Urothelium cell line (cell line): ENCODE results near the gene ADAM10.

Experiments
- DNase-seq: peaks from one replicate; pipeline ENCODE4 v3.0.0; 2011; ENCODE audit warnings: low spot score, mixed read lengths
- FAIRE-seq: peaks from 2 replicates; lab custom pipeline; 2011; peaks lifted over from hg19 to GRCh38; lab: Jason Lieb, UNC

ADAM10 gene

DNA sequence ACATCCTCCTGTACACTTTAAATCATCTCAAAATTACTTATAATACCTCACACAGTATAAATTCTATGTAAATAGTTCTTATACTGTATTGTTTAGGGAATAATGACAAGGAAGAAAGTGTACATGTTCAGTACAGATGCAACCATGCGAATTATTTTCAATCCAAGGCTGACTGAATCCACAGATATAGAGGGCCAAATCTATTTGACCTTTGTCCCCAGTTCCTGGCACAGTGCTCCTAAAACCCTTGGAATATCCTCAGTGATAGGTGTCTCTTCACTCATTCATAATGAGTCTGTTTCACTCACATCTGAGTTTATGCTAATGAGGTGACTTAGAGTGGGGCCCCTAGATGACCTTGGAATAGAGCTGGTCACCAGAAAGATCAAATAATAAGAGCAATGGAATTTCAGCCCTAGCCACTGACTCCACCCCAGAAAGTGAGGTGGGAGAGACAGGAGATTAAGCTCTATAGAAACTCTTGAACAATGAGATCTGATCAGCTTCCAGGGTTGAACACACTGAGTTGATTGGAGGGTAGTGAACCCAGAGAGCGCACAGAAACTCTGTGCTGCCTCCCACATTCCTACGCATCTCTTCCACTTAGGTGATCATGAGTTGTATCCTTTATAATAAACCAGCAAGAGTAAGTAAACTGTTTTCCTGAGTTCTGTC is 65.3 kb downstream of the ADAM10 start:
- DNase-seq (no peak), FAIRE-seq (no peak)

DNA sequence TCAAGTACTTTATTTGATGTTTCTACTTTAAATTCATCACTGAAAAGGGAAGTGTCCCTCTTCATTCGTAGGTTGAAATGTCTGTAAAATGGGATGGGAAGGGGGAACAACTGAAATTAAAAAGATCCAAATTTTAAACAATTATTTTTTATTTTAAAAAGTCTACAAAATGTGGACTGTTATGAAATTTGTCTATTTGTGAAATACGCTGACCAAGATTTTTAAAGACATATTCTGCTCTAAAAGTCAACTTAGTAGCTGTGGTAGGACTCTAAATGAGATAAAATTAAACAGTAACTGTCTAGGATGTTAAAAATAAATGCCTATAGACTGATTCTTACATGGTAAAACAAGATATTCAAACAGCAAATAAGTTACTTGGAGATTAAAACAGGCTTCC is 67.3 kb downstream of the ADAM10 start:
- FAIRE-seq (no peak), DNase-seq (no peak)

DNA sequence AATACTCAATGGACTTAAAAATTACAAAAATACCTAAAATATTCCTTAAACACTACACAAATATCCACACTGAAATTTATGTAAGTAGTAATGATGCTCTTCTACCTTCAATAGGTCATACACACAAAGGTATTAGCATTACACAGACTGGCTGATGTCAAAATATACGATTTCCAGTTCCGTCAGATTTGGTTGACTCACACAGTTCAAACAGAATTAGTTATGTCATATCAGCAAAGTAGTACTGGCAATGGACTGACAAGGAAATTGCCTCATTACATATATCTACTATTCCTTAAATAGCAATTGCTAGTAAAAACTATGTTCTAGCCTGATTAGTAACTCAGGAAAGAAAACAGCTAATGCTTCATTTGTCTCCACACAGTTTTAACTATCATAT is 70.8 kb downstream of the ADAM10 start:
- FAIRE-seq, result no peak
- no peak for DNase-seq

DNA sequence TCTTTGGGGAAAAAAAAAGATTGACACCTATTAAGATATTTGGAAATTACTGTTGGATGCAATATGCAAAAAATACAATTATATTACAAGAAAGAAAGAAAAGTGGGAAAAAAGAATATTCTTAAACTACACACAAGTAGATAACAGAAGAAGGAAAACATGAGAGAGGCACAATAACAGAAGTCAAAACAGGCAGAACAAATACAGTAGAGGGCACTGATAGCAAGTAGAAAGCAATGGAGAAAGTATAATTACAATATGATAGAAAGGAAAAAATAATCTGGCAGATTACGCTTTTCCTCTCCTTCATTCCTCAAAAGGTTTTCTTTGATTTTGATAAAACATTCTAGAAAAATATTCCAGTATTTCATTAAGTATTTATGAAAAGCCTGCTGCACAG is 72.1 kb downstream of the ADAM10 start:
- FAIRE-seq, result no peak
- DNase-seq, result no peak

DNA sequence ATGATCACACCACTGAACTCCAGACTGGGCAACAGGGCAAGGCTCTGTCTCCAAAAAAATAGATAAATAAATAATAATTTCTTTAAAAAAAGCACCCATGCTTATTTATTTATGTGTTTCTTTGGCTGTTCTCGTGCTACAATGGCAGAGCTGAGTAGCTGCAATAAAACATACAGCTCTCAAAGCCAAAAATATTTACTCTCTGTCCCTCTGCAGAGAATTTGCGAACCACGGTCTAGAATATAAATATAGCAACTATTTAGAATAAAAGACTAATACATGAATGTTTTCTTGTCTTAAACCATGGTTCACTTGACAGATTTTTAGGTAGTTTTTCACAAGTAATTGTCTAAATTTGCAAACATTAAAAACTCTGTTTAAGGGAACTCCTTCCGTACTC is 72.7 kb downstream of the ADAM10 start:
- DNase-seq, result no peak
- no peak for FAIRE-seq

DNA sequence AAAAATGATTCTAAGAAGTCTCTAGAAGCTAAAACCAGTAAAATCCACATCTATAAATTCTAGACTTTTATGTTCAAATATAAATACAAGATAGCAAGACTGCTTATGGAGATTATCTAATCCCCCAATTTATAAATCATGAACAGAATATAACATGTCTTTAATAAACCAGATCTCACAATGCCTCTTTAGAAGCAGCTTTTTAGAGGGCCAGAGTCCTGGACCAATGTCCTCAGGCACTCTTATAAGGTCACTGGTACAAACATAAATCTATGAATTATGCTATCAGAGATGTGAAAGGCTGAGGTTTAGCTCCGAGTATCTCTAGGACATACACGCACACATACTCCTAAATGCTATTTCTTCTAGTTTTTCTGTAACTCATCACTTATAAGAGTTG is 78.3 kb downstream of the ADAM10 start:
- DNase-seq (no peak), FAIRE-seq (no peak)

DNA sequence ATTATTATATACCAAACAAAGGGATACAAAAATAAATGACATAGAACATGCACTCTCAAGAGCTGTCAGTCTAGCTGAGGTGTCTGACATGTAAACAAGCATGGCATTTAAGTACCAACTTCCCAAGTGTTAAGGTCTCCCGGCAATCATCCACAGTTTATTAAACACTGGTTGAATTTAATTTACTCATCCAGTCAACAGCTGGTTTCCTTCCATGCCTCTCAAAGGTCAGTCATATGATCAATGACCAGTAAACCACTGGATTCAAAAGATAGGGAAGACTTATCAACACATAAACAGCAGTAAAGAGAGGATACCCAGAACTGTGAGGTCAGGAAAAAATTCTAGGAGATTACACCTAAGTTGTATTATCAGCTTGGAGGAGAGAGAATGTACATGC is 80.4 kb downstream of the ADAM10 start:
- DNase-seq (no peak), FAIRE-seq (no peak)

DNA sequence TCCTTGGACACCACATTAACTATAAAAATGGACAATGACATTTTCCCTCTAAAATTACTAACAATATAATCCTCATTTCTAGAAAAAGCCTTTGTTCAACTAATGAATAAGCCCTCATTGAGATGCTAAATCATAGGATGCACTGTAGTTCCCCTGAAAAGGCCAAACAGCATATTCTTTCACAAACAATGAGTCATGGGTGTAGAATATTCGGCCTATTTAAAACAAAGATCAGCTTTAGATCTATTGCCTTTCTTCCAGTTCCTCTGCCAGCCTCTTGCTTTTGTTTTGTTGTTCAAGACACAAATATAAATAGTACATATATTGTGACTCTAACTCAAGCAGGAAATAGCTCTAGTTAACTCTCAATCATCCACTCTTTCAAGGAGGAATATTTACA is 82.5 kb downstream of the ADAM10 start:
- FAIRE-seq (no peak), DNase-seq (no peak)

DNA sequence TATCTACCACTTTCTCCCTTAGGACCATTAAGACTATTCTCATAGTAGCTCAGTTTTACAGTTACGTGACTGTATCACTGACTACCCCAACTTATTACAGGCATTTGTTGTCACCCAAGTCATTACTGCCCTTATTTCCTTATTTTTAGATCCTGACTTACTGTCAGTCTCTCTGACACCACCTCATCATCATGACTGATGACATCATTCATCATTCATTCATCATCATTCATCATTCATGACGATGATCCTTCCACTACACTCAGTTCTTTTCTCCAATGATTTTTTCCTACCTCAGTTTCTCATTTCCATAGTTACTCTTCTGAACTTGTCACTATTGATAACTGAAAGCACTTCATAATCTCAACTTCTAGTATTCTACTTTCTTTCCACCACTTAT is 83.8 kb downstream of the ADAM10 start:
- peak; percentile 17 for FAIRE-seq

DNA sequence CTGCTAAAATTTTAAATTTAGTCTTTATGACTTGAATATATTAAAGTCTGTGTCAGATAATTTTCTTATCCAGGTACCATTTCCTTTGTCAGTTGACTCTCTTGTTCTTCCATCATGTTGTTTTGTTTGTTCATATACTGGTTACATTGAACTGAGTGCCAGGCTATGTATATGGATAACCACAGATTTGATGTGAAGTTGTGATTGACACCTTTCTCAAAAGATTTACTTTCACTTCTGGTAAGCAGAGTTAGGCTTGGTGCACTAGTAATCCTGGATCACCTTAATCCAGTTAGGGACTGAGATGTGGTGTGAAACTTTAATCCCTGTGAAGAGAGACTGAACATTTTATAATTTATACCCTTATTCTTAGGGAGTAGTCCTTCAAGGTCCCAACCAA is 99.4 kb downstream of the ADAM10 start:
- no peak for FAIRE-seq
- DNase-seq, result no peak

More for the DNA sequence above, 83.8 kb downstream of the ADAM10 start:
- DNase-seq, result no peak

DNA sequence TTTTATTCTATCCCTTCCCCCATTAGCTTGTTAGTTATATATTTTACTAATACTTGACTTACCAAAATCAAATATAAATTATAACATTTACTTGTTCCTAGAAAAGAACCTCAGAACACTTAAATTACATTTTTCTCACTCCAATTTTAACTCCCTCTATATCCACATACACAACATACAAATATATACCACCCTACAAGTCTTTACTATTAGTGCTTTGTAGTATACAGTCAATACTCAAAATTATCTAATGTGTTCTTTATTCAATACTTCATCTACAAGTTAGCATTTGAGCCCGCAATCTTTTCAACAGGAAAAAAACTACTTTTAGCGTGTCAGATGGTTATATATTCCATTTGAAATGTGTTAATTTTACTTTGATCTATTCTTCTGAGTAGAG is 100.3 kb downstream of the ADAM10 start:
- FAIRE-seq, result no peak
- no peak for DNase-seq

DNA sequence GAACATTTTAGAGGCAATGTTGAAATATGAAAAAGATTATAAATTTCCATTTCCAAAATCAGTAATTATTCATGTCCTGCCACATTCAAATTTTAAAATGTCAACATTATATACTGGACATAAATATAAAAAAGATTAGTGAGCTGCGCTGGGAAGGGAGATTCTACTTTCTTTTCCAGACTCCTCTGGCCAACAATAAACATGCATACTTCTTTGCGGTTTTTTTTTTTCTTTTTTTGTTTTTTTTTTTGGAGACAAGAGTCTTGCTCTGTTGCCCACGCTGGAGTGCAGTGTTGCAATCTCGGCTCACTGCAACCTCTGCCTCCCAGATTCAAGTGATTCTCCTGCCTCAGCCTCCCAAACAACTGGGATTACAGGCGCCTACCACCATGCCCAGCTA is 105.5 kb downstream of the ADAM10 start:
- FAIRE-seq (no peak), DNase-seq (no peak)

DNA sequence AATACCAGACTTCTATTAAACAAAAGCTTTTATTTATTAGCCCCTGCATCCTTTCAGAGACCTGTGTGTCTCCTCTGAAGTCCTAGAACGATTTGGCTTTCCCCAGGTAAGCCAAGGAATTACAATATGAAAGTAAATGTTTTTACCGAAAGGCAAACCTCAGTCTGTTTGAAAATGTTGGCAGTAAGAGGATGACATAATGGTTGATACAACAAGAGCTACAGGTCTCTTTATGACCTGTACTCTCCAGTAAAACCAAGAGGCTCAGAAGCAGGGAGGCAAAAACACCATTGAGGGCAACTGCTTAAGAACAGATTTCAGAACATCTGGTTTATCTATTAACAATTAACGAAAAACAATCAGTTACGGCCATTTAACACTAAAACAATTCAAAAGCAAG is 107.8 kb downstream of the ADAM10 start:
- FAIRE-seq (no peak), DNase-seq (no peak)

DNA sequence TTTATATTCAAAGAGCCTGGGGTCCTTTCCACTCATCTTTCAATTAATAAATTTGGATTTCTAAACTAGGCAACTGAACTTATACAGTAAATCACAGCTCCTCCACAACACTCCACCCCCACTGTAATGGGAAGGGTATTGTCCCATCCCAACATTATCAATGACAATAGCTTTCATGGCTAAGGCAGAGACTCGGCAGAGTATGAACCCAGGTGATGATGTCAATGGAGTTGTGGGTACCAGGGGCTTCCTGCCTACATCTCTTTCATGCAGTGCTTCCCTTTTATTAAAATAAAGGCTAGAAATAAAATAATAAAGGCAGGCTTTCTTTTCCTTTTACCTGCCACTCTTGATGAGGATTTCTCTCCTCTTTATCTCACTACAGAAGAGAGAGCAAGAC is 109.5 kb downstream of the ADAM10 start:
- DNase-seq, result no peak

DNA sequence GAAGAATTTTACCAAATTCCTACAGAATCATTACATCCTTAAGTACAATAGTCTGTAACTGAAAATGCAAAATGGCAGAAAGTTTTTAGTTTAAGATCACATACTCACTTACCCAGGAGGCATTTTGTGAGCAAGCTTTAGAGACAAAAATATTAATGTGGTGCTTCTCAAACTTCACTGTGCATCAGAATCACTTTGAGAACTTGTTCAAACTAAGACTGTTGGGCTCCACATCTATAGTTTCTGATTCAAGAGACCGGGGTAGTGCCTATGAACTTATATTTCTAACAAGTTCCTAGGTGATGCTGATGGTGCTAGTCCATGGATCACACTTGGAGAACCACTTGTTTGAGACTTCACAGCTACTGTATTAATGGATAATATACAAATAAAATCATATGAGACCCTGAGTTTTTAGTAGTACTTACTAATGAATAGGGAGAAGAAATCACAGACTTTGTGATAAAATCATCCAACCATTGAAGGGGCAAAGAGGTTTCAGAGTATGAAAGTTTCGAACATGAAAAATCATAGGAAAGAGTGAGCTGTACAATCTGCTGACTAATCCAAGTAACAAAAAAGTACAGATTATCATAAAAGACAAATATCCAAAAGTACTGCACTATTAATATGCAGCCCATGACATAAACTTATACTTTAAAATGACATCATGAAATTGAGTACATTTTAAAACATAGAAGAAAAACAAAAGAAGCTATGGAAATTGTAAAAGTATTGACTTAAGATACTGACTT is 110.3 kb downstream of the ADAM10 start:
- DNase-seq (no peak), FAIRE-seq (no peak)

More for the DNA sequence above, 109.5 kb downstream of the ADAM10 start:
- no peak for FAIRE-seq

DNA sequence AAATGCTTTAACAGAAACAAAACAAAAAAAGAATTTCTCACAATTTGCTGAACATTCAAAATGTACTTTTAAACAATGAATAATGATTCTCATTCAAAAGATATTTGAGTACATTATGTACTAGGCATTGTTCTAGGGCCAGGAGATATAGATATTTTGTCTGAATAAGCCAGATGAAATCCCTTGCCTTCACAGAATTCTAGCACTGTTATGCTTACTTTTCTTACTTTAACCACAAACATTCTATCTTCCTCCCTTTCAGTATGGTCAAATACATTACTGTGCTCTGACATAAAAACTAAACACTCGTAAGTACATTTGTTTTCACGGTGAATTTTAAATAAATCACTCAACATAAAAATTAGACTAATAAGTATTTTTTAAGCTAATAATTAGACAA is 116.7 kb downstream of the ADAM10 start:
- no peak for DNase-seq
- FAIRE-seq, result no peak

DNA sequence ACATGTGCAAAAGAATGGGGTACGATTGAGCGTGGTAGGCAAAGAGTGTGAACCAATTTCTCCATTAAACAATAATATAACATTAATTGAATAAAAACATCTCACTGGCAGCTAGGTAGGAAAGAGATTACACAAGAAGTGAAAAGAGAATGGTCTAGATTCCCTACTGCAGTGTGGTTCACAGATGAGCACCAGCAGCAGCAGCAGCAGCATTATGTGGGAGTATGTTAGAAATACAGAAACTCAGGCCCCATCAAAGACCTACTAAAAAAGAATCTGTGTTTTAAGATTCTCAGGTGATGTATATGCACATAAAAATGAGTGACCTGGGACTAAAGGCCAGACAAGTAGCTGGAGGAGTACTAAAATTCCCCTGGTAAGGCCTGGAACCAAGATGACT is 118.2 kb downstream of the ADAM10 start:
- DNase-seq, result no peak
- no peak for FAIRE-seq

DNA sequence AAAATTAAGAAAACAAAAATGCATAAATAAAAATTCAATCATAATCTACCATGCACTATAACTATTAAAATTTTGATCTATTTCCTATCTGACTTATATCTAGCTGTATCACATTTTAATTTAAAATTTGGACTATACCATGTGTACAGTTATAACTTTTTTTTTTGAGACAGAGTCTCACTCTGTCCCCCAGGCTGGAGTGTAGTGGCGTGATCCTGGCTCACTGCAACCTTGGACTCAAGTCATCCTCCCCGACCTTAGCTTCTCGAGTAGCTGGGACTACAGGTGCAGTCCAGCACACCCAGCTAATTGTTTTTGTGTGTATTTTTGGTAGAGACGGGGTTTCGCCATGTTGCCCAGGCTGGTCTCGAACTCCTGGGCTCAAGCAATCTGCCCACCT is 119.9 kb downstream of the ADAM10 start:
- no peak for FAIRE-seq
- no peak for DNase-seq

DNA sequence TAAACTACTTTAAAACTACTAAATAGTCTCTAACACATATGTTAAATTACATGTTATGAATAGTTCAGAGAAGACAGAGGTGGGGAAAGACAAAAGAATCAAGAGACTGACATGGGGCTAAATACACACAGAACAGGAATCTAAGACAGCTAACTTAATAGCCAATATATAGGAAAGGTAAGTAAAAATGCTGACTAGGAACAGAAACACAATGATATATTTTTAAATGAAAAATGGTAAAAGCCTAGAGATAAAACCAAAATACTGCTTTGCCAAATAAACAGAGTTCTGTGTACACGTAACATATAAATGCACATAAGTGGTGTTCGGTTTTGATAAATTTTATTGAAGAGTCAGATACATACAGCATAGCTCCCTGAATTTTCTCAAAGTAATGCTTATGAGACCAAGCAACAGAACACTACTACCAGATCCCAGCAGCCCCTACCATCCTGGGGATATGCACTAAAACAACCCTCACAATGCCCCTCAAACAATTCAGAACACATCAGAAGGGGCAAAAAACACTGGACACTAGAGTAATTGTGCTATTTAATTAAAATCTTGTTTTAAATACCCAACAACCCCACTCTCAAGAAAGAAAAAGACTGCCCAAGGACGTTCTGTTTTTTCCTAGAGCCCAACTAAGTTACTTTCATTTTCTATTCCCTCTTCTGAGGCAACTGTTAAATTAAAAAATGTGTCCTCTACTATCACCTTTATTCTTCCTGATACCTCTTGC is 121.1 kb downstream of the ADAM10 start:
- FAIRE-seq, result no peak

DNA sequence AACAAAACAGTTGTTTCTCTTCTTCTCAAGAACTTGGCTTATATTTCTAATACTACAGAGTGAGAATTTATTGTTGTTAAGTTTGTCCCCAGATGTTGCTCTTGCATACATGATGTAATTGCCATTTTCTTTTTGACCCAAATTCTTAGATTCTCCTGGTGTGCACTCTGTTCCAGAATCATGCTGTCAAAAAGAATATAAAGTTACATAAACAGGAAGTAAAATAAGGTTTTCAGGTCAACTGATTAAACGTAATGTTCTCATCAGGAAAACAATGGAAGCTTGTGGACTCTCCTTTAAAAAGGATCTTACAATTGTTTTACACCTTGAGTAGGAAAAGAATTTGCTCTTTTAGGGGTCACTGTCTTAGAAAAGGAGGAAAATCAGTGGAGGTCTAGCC is 121.8 kb downstream of the ADAM10 start:
- no peak for FAIRE-seq
- no peak for DNase-seq

More for the DNA sequence above, 121.1 kb downstream of the ADAM10 start:
- DNase-seq, result no peak

DNA sequence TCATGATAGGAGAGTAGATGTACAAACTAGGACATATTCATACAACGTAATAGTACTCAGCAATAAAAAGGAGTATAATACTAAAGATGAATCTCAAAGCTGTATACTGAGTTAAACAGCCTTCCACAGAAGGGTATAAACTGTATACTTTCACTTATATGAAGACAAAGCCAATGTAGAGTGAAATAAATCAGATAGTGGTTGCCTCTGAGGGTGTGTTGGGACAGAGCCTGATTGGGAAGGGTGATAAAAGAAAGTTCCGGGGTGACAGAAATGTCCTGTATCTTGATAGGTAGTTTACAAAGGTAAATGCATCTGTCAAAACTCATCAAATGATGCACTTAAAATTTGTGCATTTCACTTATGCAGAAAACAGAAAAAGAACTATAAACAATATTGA is 122.5 kb downstream of the ADAM10 start:
- FAIRE-seq, result no peak
- no peak for DNase-seq

DNA sequence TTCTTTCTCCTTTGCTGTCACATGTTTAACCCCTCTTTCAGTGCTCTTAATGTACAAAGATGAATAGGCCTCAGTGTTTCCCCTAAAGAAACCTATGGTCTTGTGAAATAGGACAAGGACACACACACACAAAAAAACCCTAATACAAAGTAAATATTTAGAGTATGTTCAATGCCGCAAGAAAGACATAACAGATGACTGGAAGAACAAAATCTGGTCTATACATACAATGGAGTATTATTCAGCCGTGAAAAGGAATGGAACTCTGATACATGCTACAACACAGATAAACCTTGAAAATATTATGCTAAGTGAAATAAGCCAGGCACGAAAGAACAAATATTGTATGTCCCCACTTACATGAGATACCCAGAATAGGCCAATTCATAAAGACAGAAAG is 123.1 kb downstream of the ADAM10 start:
- FAIRE-seq, result no peak
- no peak for DNase-seq
